Osteoblast (primary cell): Measurements from ENCODE around the gene ASGR1. TPM values are rescaled to one million over a fixed set of nuclear protein-coding genes. Genes with fewer than 3 reads are reported as not detected.

Experiments
- DNase-seq: peaks from one replicate; pipeline ENCODE4 v3.0.0; 2011; ENCODE audit warnings: low spot score, mixed read lengths; ENCODE audit not compliant: insufficient read length; ENCODE audit errors: missing footprints
- H2AFZ ChIP-seq: 2 replicates; pipeline ENCODE4 v1.6.0; 2011; ENCODE audit warnings: mild to moderate bottlenecking, low read length
- H3K27ac ChIP-seq: 2 replicates; pipeline ENCODE4 v1.5.1; 2011; ENCODE audit warnings: mild to moderate bottlenecking, low read depth, low read length, moderate library complexity
- H3K27me3 ChIP-seq: 2 replicates; pipeline ENCODE4 v1.6.0; 2012; ENCODE audit warnings: mild to moderate bottlenecking, control low read depth, inconsistent platforms, low read length, moderate library complexity; ENCODE audit not compliant: insufficient read depth
- H3K36me3 ChIP-seq: 2 replicates; pipeline ENCODE4 v1.5.1; 2011; ENCODE audit warnings: mild to moderate bottlenecking, low read length, control low read depth, moderate library complexity; ENCODE audit not compliant: insufficient read depth
- H3K4me1 ChIP-seq: 2 replicates; pipeline ENCODE4 v1.5.1; 2011; ENCODE audit warnings: mild to moderate bottlenecking, low read length, control low read depth, moderate library complexity; ENCODE audit not compliant: insufficient read depth
- H3K4me2 ChIP-seq: 2 replicates; pipeline ENCODE4 v1.6.0; 2011; ENCODE audit warnings: mild to moderate bottlenecking, low read length; ENCODE audit not compliant: insufficient read depth
- H3K4me3 ChIP-seq: fragments of 200-600 bp; sonication (generic); 3 replicates; pipeline ENCODE4 v1.5.1; 2012; ENCODE audit warnings: mild to moderate bottlenecking, low read length, inconsistent platforms; ENCODE audit not compliant: insufficient read depth
- H3K79me2 ChIP-seq: 2 replicates; pipeline ENCODE4 v1.6.0; 2012; ENCODE audit warnings: mild to moderate bottlenecking, low read length, control low read depth, inconsistent platforms; ENCODE audit not compliant: insufficient read depth
- H3K9me3 ChIP-seq: 2 replicates; pipeline ENCODE4 v1.5.1; 2011; ENCODE audit warnings: low read depth, low read length, control low read depth
- H4K20me1 ChIP-seq: 2 replicates; pipeline ENCODE4 v1.6.0; 2012; ENCODE audit warnings: mild to moderate bottlenecking, low read length, control low read depth; ENCODE audit not compliant: insufficient read depth
- CTCF ChIP-seq: IDR thresholded peaks from 2 replicates; pipeline ENCODE4 v1.5.1; 2011; ENCODE audit warnings: mild to moderate bottlenecking, low read depth, low read length, moderate library complexity; ENCODE audit errors: extremely low read depth
- total RNA-seq: library from RNA; depleted of rRNA; stranded (reverse); fragments of >200 nt; gene quantifications from 2 replicates; pipeline ENCODE4 v1.2.3, GENCODE V29; 2012

ASGR1 gene
- total RNA-seq, 1 donor = 1.1 TPM

DNA sequence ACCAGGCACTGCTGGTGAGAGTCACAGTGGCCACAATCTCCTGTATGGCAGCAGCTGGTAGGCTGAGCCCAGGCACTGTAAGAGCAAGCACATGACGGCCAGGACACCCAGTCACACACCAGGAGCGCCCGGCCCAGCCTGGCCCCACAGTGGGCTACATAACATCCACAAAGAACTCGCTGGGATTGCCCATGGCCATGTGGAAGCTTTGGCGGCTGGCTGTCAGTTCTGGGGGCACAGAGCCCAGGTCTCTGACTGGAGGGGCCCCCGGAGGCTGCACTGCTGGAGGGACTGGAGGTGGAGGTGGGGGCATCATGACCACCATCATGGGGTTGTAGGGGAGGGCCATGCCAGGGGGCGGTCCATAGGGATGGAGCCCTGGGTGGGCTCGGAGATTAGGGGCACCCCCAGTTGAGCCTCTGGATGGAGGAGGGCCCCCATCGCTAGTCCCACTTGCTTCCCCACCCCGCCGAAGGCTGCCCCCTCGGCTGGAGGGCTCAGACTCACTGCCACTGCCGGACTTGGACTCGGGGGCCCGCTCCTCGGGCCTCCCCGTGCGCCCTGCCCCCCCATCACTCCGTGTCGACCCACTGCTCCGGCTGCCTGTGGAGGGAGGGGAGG lies 46.7 kb upstream of the ASGR1 start:
- no peak for DNase-seq
- Histone ChIP-seq H3K4me1 (peaks cover 10% of the 10 kb centered on the region), H3K9me3 (no peaks in the 10 kb centered on the region), H3K4me3 (no peak overlapping the region), H2AFZ (no peak overlapping the region), H3K27ac (no peak overlapping the region), H3K79me2 (peaks cover 50% of the 10 kb centered on the region), H4K20me1 (peaks cover 46% of the 10 kb centered on the region), H3K36me3 (peaks cover 83% of the 10 kb centered on the region), H3K4me2 (no peak overlapping the region), H3K27me3 (no peaks in the 10 kb centered on the region)
- TF ChIP-seq CTCF = no peak

- H3K79me2 ChIP-seq = peaks cover 50% of the 10 kb centered on the region
- peaks cover 15% of the 10 kb centered on the region for H3K4me1 ChIP-seq
- H2AFZ ChIP-seq = no peak overlapping the region
- H4K20me1 ChIP-seq = peaks cover 48% of the 10 kb centered on the region
- no peaks in the 10 kb centered on the region for H3K27me3 ChIP-seq
- no peak overlapping the region for H3K4me3 ChIP-seq
- no peaks in the 10 kb centered on the region for H3K9me3 ChIP-seq
- no peak for TF ChIP-seq CTCF
- H3K36me3 ChIP-seq = peaks cover 78% of the 10 kb centered on the region
- H3K27ac ChIP-seq = no peak overlapping the region
- no peak overlapping the region for H3K4me2 ChIP-seq
- DNase-seq = no peak
These were observed 45.5 kb upstream of the ASGR1 start for GRCh38 chr17:7224661-7225111.

GRCh38 chr17:7224110-7224509 lies 44.9 kb upstream of the ASGR1 start:
- no peak for TF ChIP-seq CTCF
- peaks cover 45% of the 10 kb centered on the region for H3K79me2 ChIP-seq
- peaks cover 20% of the 10 kb centered on the region for H3K4me1 ChIP-seq
- DNase-seq = no peak
- H2AFZ ChIP-seq = no peak overlapping the region
- H3K9me3 ChIP-seq = no peaks in the 10 kb centered on the region
- H3K36me3 ChIP-seq = peaks cover 73% of the 10 kb centered on the region
- H3K4me2 ChIP-seq = no peak overlapping the region
- H3K27me3 ChIP-seq = no peaks in the 10 kb centered on the region
- no peak overlapping the region for H3K4me3 ChIP-seq
- H4K20me1 ChIP-seq = peaks cover 48% of the 10 kb centered on the region
- H3K27ac ChIP-seq = no peak overlapping the region

- Histone ChIP-seq H3K36me3 (peaks cover 66% of the 10 kb centered on the region), H3K27ac (no peak overlapping the region), H3K4me3 (no peak overlapping the region), H3K4me2 (no peak overlapping the region), H4K20me1 (peaks cover 48% of the 10 kb centered on the region), H3K4me1 (peaks cover 21% of the 10 kb centered on the region), H3K27me3 (no peaks in the 10 kb centered on the region), H2AFZ (no peak overlapping the region), H3K79me2 (peaks cover 42% of the 10 kb centered on the region), H3K9me3 (no peaks in the 10 kb centered on the region)
- DNase-seq = no peak
- no peak for TF ChIP-seq CTCF
These were observed 44.2 kb upstream of the ASGR1 start for GRCh38 chr17:7223375-7223774.
